HepG2 (cell line): ENCODE results near the gene ACOT8. TPM values are rescaled to one million over a fixed set of nuclear protein-coding genes. Genes with fewer than 3 reads are reported as not detected.

Experiments
- ATAC-seq: fragments of 200-7000 bp; cut with Tn5 transposase; 3 replicates; pipeline ENCODE4 v1.9.1; 2020; ENCODE audit warnings: mild to moderate bottlenecking, moderate library complexity
- BruUV-seq: library from RNA; stranded (reverse); fragments of 400-500 nt; replicated peaks from 2 replicates; lab custom pipeline; 2021; lab: Mats Ljungman, UMichigan
- CTCF ChIA-PET: fragments of 300-600 bp; formaldehyde crosslinking; extraction: SDS; loops from one replicate; lab custom pipeline; 2021; ENCODE audit warnings: low total read pairs, inconsistent platforms, low intra/inter-chr PET ratio; lab: Yijun Ruan, JAX
- POLR2A ChIA-PET: fragments of 350-600 bp; sonication (Branson Sonifier 250); formaldehyde crosslinking; loops from one replicate; lab custom pipeline; 2020; ENCODE audit warnings: antibody characterized with exemption, inconsistent platforms; lab: Yijun Ruan, JAX
- DNase-seq: peaks from one replicate; pipeline ENCODE4 v3.0.0-alpha.2; 2015; ENCODE audit warnings: low spot score
- FAIRE-seq: peaks from 3 replicates; lab custom pipeline; 2011; peaks lifted over from hg19 to GRCh38; lab: Jason Lieb, UNC
- H2AFZ ChIP-seq: one replicate; pipeline ENCODE4 v1.6.1; 2011; ENCODE audit warnings: low read length, inconsistent platforms
- H3K27ac ChIP-seq: fragments of 300-600 bp; 3 replicates; pipeline ENCODE4 v1.8.0; 2011; ENCODE audit warnings: mixed run types, mild to moderate bottlenecking, mixed read lengths, low read length, inconsistent platforms; ENCODE audit not compliant: insufficient read depth; ENCODE audit errors: extremely low read length
- H3K27me3 ChIP-seq, 2 experiments: fragments of 200-600 bp in 1 of 2; 2 replicates in 1 of 2; 3 replicates in 1 of 2; pipeline versions ENCODE4 v1.6.0 to v1.8.0; 2011; ENCODE audit warnings: low read length in 2 of 2, mild to moderate bottlenecking in 2 of 2, moderate library complexity in 2 of 2, inconsistent platforms in 1 of 2; ENCODE audit not compliant: insufficient read depth in 2 of 2, control insufficient read depth in 1 of 2
- H3K36me3 ChIP-seq, 2 experiments: fragments of 200-600 bp in 1 of 2; replicated peaks in 1 of 2; 2 replicates in 1 of 2; 3 replicates in 1 of 2; pipeline versions ENCODE4 v1.5.1 to v1.8.0; 2011; ENCODE audit warnings: low read length in 2 of 2, inconsistent platforms in 1 of 2; ENCODE audit not compliant: insufficient read depth in 2 of 2, control insufficient read depth in 1 of 2
- H3K4me1 ChIP-seq: 2 replicates; pipeline ENCODE4 v1.5.1; 2012; ENCODE audit warnings: low read length, inconsistent platforms; ENCODE audit not compliant: insufficient read depth
- H3K4me2 ChIP-seq: 2 replicates; pipeline ENCODE4 v1.6.0; 2011; ENCODE audit warnings: low read depth, low read length, inconsistent platforms
- H3K4me3 ChIP-seq, 3 experiments: fragments of 200-600 bp in 1 of 3; sonication (generic), shearing (Covaris generic) in 1 of 3; replicated peaks in 1 of 3; 2 replicates each; pipeline ENCODE4 v1.5.1; 2011 to 2016; ENCODE audit warnings: low read length in 3 of 3, inconsistent platforms in 2 of 3, low read depth in 2 of 3, mild to moderate bottlenecking in 2 of 3, control low read depth in 1 of 3, mixed read lengths in 1 of 3; ENCODE audit not compliant: insufficient read depth in 1 of 3
- H3K79me2 ChIP-seq: one replicate; pipeline ENCODE4 v1.6.1; 2011; ENCODE audit warnings: low read length, inconsistent platforms; ENCODE audit not compliant: insufficient read depth
- H3K9ac ChIP-seq: 2 replicates; pipeline ENCODE4 v1.6.0; 2011; ENCODE audit warnings: mild to moderate bottlenecking, low read depth, low read length, inconsistent platforms; ENCODE audit not compliant: insufficient read depth
- H3K9me3 ChIP-seq: 2 replicates; pipeline ENCODE4 v1.5.1; 2012; ENCODE audit warnings: mild to moderate bottlenecking, low read length
- H4K20me1 ChIP-seq: 2 replicates; pipeline ENCODE4 v1.6.0; 2011; ENCODE audit warnings: inconsistent platforms, mild to moderate bottlenecking, low read length, moderate library complexity; ENCODE audit not compliant: insufficient read depth
- HMGXB4 ChIP-seq, 2 experiments: sonication (generic) in 1 of 2; formaldehyde crosslinking in 1 of 2; IDR thresholded peaks; 2 replicates each; pipeline versions ENCODE4 v1.4.0 to v1.6.1; 2018 to 2020; ENCODE audit warnings: missing genetic modification reagents in 2 of 2, borderline replicate concordance in 1 of 2, low read depth in 1 of 2, mild to moderate bottlenecking in 1 of 2, missing biosample characterization in 1 of 2
- KLF16 ChIP-seq, 2 experiments: sonication (generic) in 1 of 2; formaldehyde crosslinking in 1 of 2; IDR thresholded peaks; 2 replicates each; pipeline versions ENCODE4 v1.6.1 to v1.8.0; 2016 to 2023; ENCODE audit warnings: missing genetic modification reagents in 2 of 2, missing compliant biosample characterization in 1 of 2
- NFKBIZ ChIP-seq: IDR thresholded peaks from 2 replicates; pipeline ENCODE4 v1.6.1; 2018; ENCODE audit warnings: missing genetic modification reagents, missing compliant biosample characterization
- PAWR ChIP-seq: sonication (generic); formaldehyde crosslinking; IDR thresholded peaks from 2 replicates; pipeline ENCODE4 v1.4.0; 2020; ENCODE audit warnings: missing genetic modification reagents, mild to moderate bottlenecking, borderline replicate concordance
- PBX2 ChIP-seq: IDR thresholded peaks from 2 replicates; pipeline ENCODE4 v1.6.1; 2016; ENCODE audit warnings: control low read depth
- SSRP1 ChIP-seq: IDR thresholded peaks from 2 replicates; pipeline ENCODE4 v1.6.1; 2016; ENCODE audit warnings: control low read depth
- ZBTB38 ChIP-seq: sonication (generic); formaldehyde crosslinking; IDR thresholded peaks from 2 replicates; pipeline ENCODE4 v1.5.1; 2020; ENCODE audit warnings: mild to moderate bottlenecking, missing genetic modification reagents
- ZEB1 ChIP-seq: IDR thresholded peaks from 2 replicates; pipeline ENCODE4 v1.6.1; 2012; ENCODE audit warnings: mild to moderate bottlenecking, low read depth, inconsistent platforms; ENCODE audit not compliant: insufficient replicate concordance
- ZKSCAN5 ChIP-seq: sonication (generic); formaldehyde crosslinking; IDR thresholded peaks from 2 replicates; pipeline ENCODE4 v1.5.1; 2020; ENCODE audit warnings: mild to moderate bottlenecking, missing genetic modification reagents
- ZNF318 ChIP-seq: sonication (generic); formaldehyde crosslinking; IDR thresholded peaks from 2 replicates; pipeline ENCODE4 v1.4.0; 2020; ENCODE audit warnings: mild to moderate bottlenecking, missing genetic modification reagents
- ZNF558 ChIP-seq: sonication (generic); formaldehyde crosslinking; IDR thresholded peaks from 2 replicates; pipeline ENCODE4 v1.9.0; 2022; ENCODE audit warnings: mild to moderate bottlenecking, missing genetic modification reagents, borderline replicate concordance
- WGBS: methylation state at CpG from one replicate; pipeline ENCODE4 v1.1.6; 2017; ENCODE audit warnings: low lambda C conversion rate; 5-methylcytosine and 5-hydroxymethylcytosine counted together
- in situ Hi-C: cut with HindIII; loops from 2 replicates; pipeline ENCODE4 v1.10.0; 2017; ENCODE audit warnings: low pct_unique_long_range_greater_than_20kb; ENCODE audit not compliant: extremely low pct_ligation_motif_present
- intact Hi-C: fragments of 100-400 bp; cut with micrococcal nuclease; formaldehyde crosslinking; loops from one replicate; pipeline ENCODE4 v1.10.0; 2022; ENCODE audit not compliant: unreplicated experiment
- polyA plus RNA-seq, 8 experiments: library from polyadenylated mRNA; depleted of rRNA in 3 of 8; stranded (reverse) in 7 of 8; unstranded in 1 of 8; fragments of >200 nt; fragmentation: Illumina TruSeq in 4 of 8; extraction: Trizol in 4 of 8; gene quantifications; 2 replicates each; pipeline versions ENCODE4 v1.2.1 to v1.2.3, GENCODE V29; 2011 to 2016; ENCODE audit warnings: low read depth in 4 of 8, missing spikeins in 1 of 8, mixed read lengths in 1 of 8; ENCODE audit not compliant: insufficient read depth in 1 of 8
- total RNA-seq, 5 experiments: library from RNA; depleted of rRNA; stranded (reverse); fragments of >200 nt; fragmentation: Illumina TruSeq; extraction: Trizol; gene quantifications; 2 replicates each; pipeline ENCODE4 v1.2.3, GENCODE V29; 2016; ENCODE audit warnings: low read depth in 1 of 5

ACOT8 gene
- total and polyA plus RNA-seq, 2 of the 13 experiments (the other 11 are each of a cell fraction or from before 2014, with no cell fraction given): 31.4 to 45.5 TPM

GRCh38 chr20:45792317-45793118 lies 64.7 kb downstream of the ACOT8 start:
- no peak for DNase-seq
- ChIA-PET CTCF (no interaction called here), POLR2A (interaction anchor here (0.6 to 1.4 kb wide), 17 partner anchors 9 to 455 kb away, joined by 3 to 8 read pairs (median 4); partner anchors contain the start of genes ACOT8, CTSA, NEURL2 and PCIF1)
- Histone ChIP-seq H3K27me3 (peaks cover 0 to 8% of the 10 kb centered on the region in 2 experiments; a peak in 1 of 5 replicates), H4K20me1 (no peaks in the 10 kb centered on the region), H3K36me3 (peaks cover 13 to 29% of the 10 kb centered on the region in 2 experiments), H3K4me2 (peak overlapping the region; percentile 100), H2AFZ (no peak overlapping the region), H3K4me3 (peak overlapping the region; percentile 89 to 96 (median 94)), H3K79me2 (peaks cover 11% of the 10 kb centered on the region), H3K9me3 (no peaks in the 10 kb centered on the region), H3K4me1 (peaks cover 11% of the 10 kb centered on the region), H3K9ac (peak overlapping the region; percentile 91), H3K27ac (peak overlapping the region; percentile 68)
- FAIRE-seq: no peak
- TSS peak; percentile 82 for BruUV-seq
- in situ Hi-C loops: loop anchor here (25.0 kb wide), 1 partner anchor 570 kb away; no protein-coding TSS in a partner anchor
- peak; percentile 21 for ATAC-seq
- intact Hi-C loops: loop anchor here (10.0 kb wide), 1 partner anchor 92 kb away; the partner anchor contains the start of genes SPATA25 and ZSWIM1
- 15% methylated on average over 19 of the region's 19 CpGs for WGBS
- TF ChIP-seq ZNF318 (CRISPR knock-in tag): no peak
- TF ChIP-seq ZBTB38: no peak
- no peak for TF ChIP-seq NFKBIZ (CRISPR knock-in tag)
- 0 out of 2 replicates have a peak, but pooled peaks have one; percentile 36 for TF ChIP-seq SSRP1
- no peak for TF ChIP-seq ZNF558 (CRISPR knock-in tag)
- peak; percentile 11 for TF ChIP-seq ZEB1
- TF ChIP-seq HMGXB4 (CRISPR knock-in tag; IDR thresholded peaks at IDR 0.05; ENCODE audit: borderline replicate concordance in 1 of 2, low read depth in 1 of 2): no peak
- TF ChIP-seq ZKSCAN5 (CRISPR knock-in tag): no peak
- no peak for TF ChIP-seq PAWR (CRISPR knock-in tag)
- TF ChIP-seq KLF16 (CRISPR knock-in tag; IDR thresholded peaks at IDR 0.05): no peak
- TF ChIP-seq PBX2 (CRISPR knock-in tag): no peak
